GOT3 (cell line): ENCODE results near the gene OCA2.
"Not testable (repeated sequence)": the region's sequence is repeated elsewhere in the genome, so short reads cannot be mapped to it uniquely, and the experiment has no call there.

ENCODE experiments used
- DNase-seq: peaks from one replicate; lab custom pipeline; 2025; ENCODE audit warnings: mixed read lengths; lab: John Stamatoyannopoulos, UW

OCA2 gene

DNA sequence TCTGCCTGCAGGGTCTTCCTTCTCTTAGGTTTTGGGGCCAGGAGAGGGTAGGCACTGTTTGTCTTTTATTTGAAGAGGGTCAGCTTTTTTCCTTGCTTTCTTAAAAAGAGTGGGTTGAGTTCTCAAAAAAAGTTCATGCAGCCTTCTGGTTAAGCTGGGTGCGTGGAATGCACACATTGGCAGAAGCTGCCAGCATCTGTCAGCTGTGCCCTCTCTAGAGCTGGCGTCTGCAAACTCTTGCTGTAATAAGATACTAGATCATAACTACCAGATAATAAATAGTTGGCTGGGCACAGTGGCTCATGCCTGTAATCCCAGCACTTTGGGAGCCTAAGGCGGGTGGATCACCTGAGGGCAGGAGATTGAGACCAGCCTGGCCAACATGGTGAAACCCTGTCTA is 373.4 kb downstream of the OCA2 start:
- DNase-seq, result no peak

GRCh38 chr15:27723821-27724220 is 375.3 kb downstream of the OCA2 start:
- no peak for DNase-seq

- DNase-seq, result no peak
These were observed 377.0 kb downstream of the OCA2 start for GRCh38 chr15:27722102-27722501.

DNA sequence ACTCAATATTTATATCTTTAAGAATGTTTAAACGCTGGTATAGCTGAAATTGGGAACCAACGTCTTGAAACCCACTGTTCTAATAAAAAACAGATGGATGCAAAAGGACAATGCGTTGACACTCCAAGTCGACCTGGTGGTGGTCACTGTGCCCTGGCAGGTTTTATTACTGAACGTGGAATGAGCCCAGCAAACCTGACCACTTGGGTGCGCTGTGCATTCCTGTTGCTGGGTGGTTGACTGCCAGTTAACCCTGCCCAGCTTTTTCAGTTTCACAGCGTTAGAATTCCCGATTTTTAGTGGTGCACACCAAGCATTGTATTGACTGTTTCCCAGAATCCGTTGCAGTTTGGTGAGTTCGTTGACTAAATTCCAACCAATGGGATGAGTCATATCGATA is 384.4 kb downstream of the OCA2 start:
- no peak for DNase-seq

GRCh38 chr15:27713850-27714249 is 385.3 kb downstream of the OCA2 start:
- DNase-seq, result not testable (repeated sequence)

DNA sequence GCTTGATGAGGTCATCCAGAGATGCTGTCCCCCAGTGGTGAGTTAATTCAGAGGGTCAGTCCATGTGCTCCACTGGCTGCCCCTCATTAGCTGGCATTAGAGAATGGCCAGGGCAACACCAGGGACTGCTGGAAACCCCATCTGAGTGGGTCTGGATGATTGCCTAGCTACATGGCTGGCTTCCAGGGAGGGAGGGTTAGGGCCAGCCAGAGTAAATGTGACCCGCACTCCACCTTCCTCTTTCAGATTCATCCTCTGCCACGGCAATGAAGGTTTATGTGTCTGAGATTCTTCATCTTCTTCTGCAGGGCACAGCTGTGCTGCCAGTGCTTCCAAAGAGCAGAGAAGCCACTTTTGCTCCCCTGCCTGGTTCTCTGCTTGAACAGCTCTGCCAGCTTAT is 391.9 kb downstream of the OCA2 start:
- DNase-seq, result no peak

GRCh38 chr15:27706300-27706699 is 392.8 kb downstream of the OCA2 start:
- DNase-seq, result no peak

GRCh38 chr15:27705056-27705455 is 394.1 kb downstream of the OCA2 start:
- DNase-seq, result no peak
